ENCODE data around the gene MMP28.
A peak's percentile ranks its signal among the peaks of the same experiment; 100 is the strongest.
"Not testable (repeated sequence)": the region's sequence is repeated elsewhere in the genome, so short reads cannot be mapped to it uniquely, and the experiment has no call there.

The MMP28 gene

DNA sequence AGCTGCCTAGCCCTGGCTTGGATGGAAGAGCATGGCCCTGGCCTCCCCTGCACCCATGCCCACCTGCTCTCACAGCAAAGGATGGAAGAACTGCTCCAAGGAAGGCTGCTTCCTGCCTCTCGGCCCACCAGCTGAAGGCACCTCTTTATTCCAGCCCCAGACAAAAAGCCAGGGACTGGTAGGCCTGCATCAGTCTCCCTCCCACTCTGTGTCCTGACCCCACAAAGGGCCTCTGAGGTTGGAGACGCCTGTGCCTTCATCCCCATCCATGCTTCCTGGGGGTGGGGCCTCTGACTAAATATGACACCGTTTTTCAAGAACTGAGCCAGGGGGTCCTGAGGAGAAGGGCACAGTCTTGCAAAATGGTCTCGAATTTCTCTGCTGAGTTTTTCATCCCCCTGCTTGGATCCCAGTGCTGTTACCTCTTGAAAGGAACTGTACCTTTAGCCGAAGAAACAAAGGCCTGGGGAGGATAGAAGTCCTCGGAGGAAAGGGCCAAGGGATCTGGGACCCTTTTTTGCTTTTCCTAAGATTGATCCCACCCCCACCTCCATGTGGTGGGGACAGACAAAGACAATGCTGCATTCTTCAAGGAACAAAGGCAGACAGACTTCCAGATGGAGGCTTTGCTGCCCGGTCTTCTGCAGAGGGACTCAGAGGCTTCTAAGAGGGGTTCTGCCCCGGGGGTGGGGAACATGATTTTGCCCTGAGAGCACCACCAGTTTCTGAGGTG lies 29.5 kb downstream of the MMP28 start:
- DNase-seq (ENCODE audit: low spot score): no peak

DNA sequence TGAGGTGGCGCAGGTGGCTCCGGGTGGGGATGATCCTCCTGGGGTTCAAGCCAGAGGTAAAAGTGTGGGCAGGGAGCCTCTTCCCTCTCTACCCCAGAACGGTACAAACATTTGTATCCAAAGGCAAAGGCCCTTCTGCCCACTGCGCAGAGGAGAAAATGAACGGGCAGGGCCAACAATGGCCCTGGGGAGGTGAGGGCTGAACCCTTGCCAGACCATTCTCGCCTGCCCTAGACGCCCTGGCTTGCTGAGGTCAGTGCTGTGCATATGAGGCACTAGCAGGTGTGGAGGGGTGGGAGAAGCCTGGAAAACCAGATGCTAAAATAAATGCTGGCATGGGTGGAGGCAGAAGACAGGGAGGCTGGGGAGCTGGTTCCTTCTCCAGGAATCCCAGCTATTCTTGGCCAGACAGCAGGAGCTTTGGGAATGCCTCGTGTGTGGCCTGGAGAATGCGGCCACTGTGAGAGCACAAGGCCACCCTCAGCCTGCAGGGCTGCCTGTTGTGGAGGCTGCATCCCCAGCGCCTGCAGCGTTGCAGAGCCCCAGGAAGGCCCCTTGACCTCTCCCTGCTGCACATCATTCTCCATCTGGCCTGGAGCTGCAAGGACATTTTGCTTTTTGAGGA lies 30.2 kb downstream of the MMP28 start:
- DNase-seq (ENCODE audit: low spot score): no peak

DNA sequence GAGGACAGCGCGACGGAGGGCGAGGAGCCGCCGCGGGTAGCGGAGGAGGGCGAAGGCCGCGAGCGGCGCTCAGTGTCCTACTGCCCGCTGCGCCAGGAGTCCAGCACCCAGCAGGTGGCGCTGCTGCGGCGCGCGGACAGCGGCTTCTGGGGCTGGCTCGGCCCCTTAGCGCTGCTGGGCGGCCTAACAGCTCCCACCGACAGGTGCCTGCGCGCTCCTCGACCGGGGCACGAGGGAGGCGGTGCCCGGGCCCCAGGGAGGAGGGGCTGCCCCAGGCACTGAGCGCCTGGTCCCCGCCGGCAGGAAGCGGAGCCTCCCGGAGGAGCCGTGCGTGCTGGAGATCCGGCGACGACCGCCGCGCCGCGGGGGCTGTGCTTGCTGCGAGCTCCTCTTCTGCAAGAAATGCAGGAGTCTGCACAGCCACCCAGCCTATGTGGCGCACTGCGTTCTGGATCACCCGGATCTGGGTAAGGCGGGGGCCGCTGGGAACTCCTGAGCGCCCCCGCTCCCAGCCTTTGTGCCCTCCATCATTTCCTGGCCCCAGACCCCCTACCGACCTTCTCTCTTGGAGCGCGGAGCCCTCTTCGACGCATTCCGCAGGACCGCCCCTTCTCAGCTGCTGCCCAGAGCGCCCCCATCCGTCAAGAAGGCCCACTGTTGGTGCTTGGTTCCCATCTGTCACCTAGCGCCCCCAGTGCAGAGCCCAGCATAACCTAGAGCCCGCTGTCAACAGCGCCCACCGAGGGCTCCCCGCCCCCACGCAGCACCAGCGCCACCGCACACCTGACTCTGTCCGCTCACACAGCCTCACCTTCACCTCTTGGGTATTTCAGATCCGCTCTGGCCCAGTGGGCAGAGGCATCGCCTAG lies 31.1 kb downstream of the MMP28 start:
- DNase-seq (ENCODE audit: low spot score): peak; percentile 86

DNA sequence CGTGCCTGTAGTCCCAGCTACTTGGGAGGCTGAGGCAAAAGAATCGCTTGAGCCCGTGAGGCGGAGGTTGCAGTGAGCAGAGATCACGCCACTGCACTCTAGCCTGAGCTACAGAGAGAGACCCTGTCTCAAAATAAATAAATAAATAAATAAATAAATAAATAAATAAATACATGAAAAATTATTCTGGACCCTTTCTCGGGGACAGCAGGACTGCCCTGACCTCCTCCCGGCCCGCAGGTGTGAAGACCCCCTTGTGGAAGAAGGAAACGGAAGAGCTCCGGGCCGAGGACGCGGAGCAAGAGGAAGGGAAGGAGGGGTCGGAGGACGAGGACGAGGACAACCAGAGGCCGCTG lies 31.7 kb downstream of the MMP28 start:
- no peak for DNase-seq (ENCODE audit: low spot score)

DNA sequence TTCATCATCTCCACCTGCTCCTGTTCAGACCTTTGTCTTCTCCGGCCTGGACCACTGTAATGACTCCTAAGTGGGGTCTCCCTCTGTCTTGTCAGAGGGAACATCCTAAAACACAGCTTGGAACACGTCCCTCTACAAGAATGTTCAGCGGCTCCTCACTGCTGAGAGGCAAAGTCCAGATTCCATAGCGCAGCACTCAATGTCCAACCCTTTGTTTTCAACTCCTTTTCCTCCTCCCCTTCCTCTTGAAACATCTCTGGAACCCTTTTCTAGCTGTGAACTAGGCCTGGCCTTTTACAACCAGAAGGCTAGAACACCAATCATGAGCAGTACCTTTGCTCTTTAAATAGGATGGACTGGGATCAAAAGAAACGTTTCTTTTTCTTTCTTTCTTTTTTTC lies 33.8 kb downstream of the MMP28 start:
- no peak for DNase-seq (ENCODE audit: low spot score)

DNA sequence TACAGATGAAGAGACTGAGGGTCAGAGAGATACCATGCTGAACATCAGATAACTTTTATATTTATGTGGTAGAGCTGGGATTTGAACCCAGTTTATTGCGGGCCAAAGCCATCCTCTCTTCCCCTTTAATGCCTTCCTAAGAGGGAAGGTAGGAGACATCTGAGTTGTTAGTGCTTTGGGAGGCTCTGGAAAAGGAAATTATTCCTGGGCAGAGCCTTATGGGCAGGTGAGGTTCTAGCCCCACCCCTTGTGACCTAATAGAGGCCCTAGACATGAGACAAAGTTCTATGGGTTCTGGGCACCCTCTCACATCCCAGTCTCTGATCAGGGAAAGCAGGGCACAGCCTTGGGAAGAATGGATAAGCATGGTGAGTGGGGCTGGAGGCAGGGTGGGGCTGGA lies 34.9 kb downstream of the MMP28 start, which contains the start of gene C17orf50:
Gene C17orf50, plus strand, starts transcription at position 301 of the 400 bp plus-strand sequence. Its CDS starts 55 bp downstream, at position 356.
- no peak for DNase-seq (ENCODE audit: low spot score)

DNA sequence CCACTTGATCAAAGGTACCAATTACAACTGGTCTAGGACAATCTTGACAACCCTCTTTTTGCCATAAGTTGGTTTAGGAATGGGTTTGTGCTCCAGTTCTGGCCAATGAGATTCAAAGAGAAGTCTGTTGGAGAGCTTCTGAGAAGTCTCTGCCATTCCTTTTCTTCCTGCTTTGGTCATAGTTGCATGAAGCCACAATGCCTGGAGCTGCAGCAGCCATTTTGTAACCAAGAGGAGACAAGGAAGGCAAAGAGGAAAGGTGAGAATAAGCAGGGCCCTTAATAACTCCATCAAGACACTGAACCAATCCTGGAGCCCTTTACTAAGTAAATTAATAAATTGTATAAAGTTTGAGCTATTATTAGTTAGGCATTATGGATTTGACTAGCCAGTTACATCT lies 38.2 kb downstream of the MMP28 start:
- DNase-seq (ENCODE audit: low spot score): no peak

DNA sequence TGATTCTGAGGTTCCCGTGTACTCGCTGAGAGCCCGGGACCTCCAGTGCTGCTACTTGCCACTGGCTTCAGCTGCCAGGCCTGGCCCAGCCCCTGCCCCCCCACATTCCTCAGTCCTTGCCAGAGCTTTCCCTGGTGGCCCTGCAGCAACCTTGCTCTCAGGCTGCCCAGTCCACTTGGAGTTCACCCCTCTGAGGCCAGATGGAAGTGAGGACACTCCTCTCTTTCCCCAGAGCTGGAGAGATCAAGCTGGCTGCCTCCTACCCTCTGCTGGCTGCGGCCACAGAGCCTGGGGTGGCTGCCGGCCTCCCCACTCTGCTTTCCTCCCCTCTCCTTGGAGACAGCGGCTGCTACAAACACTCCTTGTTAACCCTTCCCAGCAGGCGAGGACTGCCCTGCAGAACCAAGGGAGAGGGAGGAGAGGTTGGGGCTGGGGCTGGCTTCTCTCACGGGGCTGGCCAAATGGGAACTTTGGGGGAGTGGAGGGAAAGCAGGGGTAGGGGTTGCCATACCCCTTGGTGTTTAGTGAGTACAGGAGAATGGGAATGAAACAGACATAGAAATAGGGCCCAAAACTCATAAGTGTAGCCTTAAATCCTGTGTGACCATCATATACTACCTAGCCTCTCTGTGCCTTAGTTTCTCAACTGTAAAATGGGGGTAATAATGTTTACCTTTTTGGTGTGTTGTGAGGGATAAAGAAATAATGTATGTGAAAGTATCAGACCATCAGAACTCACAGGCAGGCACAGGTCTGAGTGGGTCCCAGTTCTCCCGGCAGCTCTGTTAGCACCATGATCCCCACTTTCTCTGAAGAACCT lies 42.3 kb downstream of the MMP28 start, which contains the start of gene GAS2L2:
Gene GAS2L2, minus strand, starts transcription at position 295 of the 820 bp plus-strand sequence. CDS start 389 bp downstream, outside the sequence.
- no peak for DNase-seq (ENCODE audit: low spot score)

DNA sequence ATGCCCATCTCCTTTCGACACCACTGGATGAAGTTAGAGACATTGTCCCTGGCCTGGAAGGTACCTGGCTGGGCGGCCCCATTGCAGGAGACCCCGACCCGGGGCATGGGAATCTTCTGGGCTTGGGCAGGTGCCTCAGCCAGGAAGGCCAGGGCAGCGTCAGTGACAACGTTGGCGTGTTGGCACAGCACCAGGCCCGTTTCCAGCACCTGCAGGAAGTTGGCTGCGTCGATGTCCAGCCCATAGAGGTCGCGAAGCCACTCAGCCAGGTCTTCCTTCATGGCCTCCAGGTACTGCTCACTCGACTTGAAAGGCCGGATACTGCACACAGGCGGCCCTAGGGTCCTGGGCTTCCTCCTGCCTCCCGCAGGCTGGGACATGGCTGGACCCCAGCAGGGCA lies 43.0 kb downstream of the MMP28 start:
- no peak for DNase-seq (ENCODE audit: low spot score)

DNA sequence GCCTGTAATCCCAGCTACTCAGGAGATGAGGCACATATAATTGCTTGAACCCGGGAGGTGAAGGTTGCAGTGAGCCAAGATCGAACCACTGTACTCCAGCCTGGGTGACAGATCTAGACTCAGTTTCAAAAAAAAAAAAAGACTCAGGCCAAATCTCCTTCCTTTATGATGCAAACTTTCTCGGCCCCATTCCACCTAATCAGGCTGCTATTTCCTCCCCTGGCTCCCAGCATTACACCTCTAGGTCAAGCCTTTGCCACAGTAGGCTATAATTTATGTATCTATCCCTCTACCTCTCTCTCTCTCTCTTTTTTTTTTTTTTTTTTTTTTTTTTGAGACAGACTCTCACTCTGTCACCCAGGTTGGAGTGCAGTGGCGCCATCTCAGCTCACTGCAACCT lies 43.9 kb downstream of the MMP28 start:
- DNase-seq (ENCODE audit: low spot score): not testable (repeated sequence)

DNA sequence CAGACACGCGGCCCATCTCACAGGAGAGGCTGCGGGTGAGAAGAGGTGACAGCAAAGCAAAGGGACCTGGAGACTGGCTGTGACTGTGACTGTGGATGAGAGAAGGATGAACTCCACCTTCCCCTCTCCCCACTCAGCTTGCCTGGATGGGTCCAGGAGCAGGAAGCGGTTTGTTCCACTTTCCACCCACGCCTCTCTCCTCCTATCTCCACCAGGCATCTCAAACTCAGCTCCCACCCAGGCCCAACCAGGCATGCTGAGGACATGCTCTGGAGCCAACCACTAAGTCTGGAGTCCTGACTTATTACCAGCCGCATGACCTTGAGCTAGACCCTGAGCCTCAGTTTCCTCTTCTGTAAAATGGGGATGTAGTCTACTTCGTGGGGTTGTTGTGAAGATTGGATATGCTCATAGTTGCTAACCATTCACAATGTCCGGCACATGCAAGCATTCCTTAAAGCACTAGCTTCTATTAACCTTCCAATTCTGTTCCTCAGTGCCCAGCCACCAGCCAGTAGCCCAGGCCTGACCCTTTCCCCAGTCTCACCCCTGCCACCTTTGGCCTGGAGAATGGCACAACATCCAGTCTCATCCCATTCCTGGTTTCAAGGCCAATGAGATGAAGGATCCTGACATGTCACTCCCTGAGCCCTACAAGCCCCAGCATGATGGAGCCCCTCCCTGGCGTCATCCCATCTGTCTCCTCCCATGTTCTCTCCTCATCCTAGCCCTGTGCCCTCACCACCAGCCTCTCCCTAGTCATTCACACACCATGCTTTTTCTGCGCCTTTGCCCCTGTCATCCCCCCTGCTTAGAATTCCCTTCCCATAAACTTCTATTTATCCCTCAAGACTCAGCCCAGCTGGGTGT lies 44.7 kb downstream of the MMP28 start:
- no peak for DNase-seq (ENCODE audit: low spot score)

DNA sequence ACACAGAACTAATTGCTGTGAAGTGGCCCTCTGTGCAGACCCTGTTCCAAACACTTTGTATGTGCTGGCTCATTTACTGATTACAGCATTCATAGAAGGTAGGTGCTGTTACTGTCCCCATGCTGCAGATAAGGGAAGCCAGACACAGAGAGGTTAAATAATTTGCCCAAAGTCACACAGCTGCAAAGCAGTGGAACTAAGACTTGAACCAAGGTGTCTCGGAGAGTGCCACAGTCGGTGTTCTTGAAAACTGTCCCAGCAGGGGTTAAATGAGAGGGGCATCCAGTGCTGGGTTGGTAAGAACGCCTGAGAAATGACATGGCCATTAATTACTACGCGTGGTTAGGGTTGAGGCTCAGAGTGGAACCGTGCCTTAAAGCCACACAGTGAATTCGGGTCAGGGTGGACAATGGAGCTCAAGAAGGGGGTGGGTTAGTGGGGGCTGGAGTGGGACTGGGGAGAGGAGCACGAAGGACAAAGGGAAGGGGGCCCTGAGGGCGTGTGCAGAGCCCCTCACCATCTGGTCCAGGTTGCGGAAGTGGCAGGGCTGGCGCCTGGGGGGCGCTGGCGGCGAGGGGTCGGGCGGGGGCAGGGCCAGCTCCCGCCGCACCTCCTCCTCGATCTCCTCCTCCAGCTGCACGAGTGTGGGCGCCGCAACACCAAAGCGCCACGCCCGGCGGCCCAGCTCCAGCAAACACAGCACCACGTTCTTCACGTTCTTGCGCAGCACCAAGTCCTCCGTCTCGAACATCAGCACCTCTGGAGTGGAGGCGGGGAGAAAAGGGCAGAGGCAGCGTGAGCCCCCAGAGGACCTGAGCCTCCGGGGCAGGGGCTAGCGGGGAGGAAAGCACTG lies 45.7 kb downstream of the MMP28 start:
- DNase-seq (ENCODE audit: low spot score): peak; percentile 14

DNA sequence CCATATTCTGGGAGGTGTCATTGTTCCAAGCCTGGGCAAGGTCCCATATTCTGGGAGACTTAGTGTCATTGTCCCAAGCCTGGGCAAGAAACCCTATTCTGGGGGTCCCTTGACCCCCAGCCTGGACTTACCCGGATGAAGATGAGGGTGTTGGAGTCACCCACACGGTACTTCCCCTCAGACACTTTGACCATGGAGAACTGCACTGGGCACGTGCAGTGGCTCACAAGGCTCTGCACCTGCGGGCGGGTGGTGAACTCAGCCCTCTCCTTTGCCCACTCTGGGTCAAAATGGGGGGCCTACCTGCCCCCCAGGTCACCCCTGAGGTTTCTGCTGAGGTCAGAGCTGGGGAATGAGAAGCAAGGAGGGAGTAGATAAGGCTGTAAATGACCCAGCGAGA lies 46.5 kb downstream of the MMP28 start:
- no peak for DNase-seq (ENCODE audit: low spot score)

DNA sequence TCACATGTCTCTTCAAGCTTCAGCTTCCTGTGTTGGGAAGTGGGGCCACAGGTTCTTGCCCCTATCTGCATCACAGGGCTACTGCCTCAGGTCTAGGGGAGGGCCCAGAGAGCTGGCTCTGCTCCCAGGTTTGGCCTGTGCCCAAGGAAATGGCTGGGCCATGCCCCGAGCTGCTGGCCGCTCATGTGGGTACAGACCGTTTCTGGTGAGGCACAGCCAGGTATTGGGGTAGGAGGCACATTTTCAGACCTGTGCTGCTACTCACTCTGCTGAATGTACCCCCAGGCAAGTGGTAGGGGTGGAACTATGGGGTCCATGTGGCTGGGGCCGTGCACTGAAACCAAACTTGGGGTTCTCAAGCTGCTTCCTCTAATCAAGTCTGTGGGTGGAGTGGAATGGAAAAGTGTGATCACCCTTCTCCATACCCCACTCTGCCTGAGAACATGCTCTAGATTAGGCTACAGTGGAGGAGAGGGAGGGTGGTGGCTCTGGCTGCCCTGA lies 47.0 kb downstream of the MMP28 start:
- DNase-seq (ENCODE audit: low spot score): peak; percentile 66

DNA sequence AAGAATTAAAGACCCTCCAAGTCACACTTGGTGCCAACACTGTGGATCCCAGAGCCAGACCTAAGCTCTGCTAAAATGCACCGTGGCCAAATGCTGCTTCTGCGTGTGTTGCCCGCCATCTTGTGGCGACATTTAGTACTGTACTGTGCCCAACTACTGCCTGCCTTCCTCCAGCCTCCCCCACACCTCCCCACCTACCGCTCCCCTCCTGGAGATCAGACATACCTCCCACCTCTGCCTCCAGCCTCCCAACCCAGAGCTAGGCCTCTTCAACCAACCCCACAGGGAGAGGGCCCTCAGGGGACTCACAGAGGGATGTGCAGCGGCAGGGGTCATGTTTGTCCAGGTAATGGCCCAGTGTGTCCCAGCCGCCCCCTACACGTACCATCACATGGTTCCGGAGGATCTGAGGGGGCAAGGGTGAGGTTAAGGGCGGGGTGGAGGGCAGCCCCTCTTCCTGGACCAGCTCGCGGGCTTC lies 47.9 kb downstream of the MMP28 start:
- DNase-seq (ENCODE audit: low spot score): peak; percentile 80

DNA sequence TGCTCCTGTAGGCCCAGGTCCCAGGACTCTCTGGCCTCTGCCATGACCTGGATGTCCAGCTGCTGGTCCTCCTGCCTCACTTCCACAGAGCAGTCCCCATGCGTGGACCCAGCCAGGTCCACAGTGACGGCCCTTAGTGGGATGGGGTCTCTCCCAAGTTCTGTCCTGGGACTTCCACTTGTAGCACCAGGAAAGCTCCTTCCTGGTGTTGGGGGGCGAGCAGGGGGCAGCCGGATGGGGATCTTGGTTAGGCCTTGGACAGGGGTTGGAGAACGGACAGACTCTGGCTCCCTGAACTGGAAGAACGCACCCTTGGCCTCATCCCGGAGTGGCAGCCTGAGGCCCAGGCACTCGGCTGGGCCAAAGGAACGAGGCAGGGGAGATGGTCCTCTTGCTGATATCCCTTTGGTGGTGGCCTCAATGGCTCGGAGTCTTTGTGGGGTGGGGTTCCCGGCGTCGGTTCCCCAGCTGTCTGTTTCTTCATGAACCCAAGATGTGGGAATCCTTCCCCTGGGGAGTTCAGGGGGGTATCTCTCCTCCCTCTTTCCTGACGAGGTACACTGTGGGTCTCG lies 49.6 kb downstream of the MMP28 start:
- no peak for DNase-seq (ENCODE audit: low spot score)

DNA sequence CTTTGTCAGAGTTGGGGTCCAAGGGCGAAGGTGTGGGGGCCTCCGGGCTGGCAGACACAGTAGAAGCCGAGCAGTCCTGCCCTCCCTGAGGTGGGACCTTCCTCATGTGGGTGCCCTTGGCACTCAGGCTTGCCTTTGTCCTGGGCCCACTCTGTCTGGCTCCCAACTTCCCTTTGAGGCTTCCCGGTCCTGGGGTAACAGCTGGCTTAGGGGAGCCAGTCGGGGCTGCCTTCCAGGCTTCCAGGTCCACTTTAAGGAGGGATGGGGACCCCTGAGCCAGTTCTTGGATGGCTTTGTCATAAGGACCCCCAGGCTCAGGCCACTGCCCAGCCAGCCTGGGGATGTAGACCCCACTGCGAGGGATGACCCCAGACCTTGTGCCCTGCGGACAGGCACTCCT lies 50.2 kb downstream of the MMP28 start:
- DNase-seq (ENCODE audit: low spot score): no peak

DNA sequence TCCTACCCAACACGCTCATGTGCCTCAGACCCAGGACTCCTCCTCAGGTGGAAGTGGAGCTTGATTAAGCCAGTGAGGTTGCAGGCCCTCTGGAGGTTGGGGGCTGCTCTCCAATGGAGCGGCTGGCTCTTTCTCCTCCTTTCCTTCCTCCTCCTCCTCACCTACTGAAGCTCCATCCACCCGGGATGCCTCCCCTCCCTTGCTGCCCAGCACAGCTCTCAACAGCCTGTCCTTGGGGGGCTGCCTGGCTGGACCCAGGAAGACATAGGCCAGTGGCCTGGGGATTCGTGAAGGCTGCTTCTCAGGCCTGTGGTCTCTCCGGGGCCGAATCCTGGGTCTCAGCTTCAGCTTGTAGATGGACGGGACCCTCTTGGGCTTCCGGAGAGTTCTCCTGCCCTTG lies 50.6 kb downstream of the MMP28 start:
- DNase-seq (ENCODE audit: low spot score): no peak

DNA sequence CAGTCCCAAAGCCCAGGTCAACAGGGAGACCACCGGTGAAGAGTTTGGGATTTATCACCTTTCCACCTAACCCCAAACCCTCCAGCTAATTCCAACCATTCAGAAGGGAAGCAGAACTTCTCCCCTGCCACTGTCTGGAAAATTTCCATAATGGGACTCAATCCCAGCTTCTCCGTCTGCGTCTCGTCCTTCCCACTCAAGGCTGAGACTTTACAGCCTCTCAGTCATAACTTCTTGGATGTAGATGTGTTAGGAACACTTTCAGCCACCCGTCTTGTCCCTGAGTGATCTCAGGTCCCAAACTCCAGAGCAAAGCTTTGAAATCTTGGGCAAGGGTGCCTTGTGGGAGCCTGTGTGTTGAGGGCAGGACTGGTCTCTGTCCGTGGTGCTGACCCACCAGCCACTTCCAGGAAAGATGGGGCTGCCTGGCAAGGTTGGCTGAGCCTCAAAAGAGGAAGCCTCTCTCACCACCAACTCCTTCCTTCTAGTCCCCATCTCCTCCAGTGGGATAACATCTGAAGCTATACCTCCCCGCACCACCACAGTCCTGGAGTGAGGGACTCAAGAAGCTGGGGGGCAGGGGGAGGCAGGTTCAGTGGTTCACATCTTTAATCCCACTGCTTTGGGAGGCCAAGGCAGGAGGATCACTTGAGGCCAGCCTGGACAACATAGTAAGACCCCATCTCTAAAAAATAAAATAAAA lies 51.7 kb downstream of the MMP28 start:
- no peak for DNase-seq (ENCODE audit: low spot score)

Data from hematopoietic multipotent progenitor cell treated with erythropoietin and hydrocortisone succinate and interleukin-3 and kit ligand, for 15 days (in vitro differentiated cells).